ENCODE measurements around the gene MRAP2. TPM values are rescaled to one million over a fixed set of nuclear protein-coding genes. Genes with fewer than 3 reads are reported as not detected.
"Not testable (repeated sequence)": the region's sequence is repeated elsewhere in the genome, so short reads cannot be mapped to it uniquely, and the experiment has no call there.

Gene MRAP2
- total RNA-seq, 1 donor from 2014 or later: 0.72 TPM

DNA sequence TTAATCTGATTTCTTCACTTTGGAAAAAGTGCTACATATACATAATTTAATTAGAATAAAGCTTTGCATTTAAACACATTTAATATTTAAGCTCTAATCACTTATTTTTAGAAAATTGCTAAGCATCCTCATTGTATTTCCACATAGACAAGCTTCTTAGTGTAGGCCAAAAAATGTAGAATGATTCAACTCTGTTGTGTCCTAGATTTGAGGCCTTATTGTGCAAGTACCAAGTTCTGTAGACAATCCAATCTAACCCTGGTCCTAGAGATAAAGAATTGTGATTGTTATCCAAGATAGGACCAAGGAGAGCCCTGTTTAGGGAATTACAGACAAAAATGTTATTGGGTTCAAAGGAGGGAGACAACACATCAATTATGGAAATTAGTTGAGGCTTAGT lies 27.6 kb downstream of the MRAP2 start:
- H3K27me3 ChIP-seq: no peaks in the 10 kb centered on the region
- H3K36me3 ChIP-seq: no peaks in the 10 kb centered on the region
- H3K4me3 ChIP-seq: no peak overlapping the region
- H3K9me3 ChIP-seq: no peaks in the 10 kb centered on the region
- H3K27ac ChIP-seq: no peak overlapping the region
- intact Hi-C loops (cut with DNase I): no loop called here
- no peaks in the 10 kb centered on the region for H3K4me1 ChIP-seq
- no peak for ATAC-seq
- DNase-seq: no peak
- TF ChIP-seq CTCF (IDR thresholded peaks at IDR 0.05): no peak

- intact Hi-C loops (cut with DNase I): no loop called here
- no peaks in the 10 kb centered on the region for H3K36me3 ChIP-seq
- no peaks in the 10 kb centered on the region for H3K9me3 ChIP-seq
- DNase-seq (no peak), ATAC-seq (no peak)
- no peaks in the 10 kb centered on the region for H3K4me1 ChIP-seq
- H3K27me3 ChIP-seq: no peaks in the 10 kb centered on the region
- H3K27ac ChIP-seq: no peak overlapping the region
- TF ChIP-seq CTCF (IDR thresholded peaks at IDR 0.05): no peak
- no peak overlapping the region for H3K4me3 ChIP-seq
Observed at GRCh38 chr6:84061613-84062398, 28.2 kb downstream of the MRAP2 start.

- Histone ChIP-seq H3K27me3 (no peaks in the 10 kb centered on the region), H3K27ac (no peak overlapping the region), H3K4me1 (no peaks in the 10 kb centered on the region), H3K36me3 (no peaks in the 10 kb centered on the region), H3K4me3 (no peak overlapping the region), H3K9me3 (no peaks in the 10 kb centered on the region)
- ATAC-seq: no peak
- intact Hi-C loops (cut with DNase I): no loop called here
- TF ChIP-seq CTCF (IDR thresholded peaks at IDR 0.05): no peak
- no peak for DNase-seq
Observed at GRCh38 chr6:84062519-84063154, 29.1 kb downstream of the MRAP2 start.

- no peak for TF ChIP-seq CTCF (IDR thresholded peaks at IDR 0.05)
- H3K9me3 ChIP-seq: no peaks in the 10 kb centered on the region
- no peak overlapping the region for H3K4me3 ChIP-seq
- H3K4me1 ChIP-seq: no peaks in the 10 kb centered on the region
- H3K27ac ChIP-seq: no peak overlapping the region
- ATAC-seq: no peak
- no peak for DNase-seq
- intact Hi-C loops (cut with DNase I): no loop called here
- H3K36me3 ChIP-seq: no peaks in the 10 kb centered on the region
- H3K27me3 ChIP-seq: no peaks in the 10 kb centered on the region
Observed at GRCh38 chr6:84065693-84066290, 32.2 kb downstream of the MRAP2 start.

GRCh38 chr6:84066536-84066935 lies 33.0 kb downstream of the MRAP2 start:
- ATAC-seq (no peak), DNase-seq (no peak)
- H3K27me3 ChIP-seq: no peaks in the 10 kb centered on the region
- no peaks in the 10 kb centered on the region for H3K36me3 ChIP-seq
- no peaks in the 10 kb centered on the region for H3K9me3 ChIP-seq
- intact Hi-C loops (cut with DNase I): no loop called here
- no peaks in the 10 kb centered on the region for H3K4me1 ChIP-seq
- no peak overlapping the region for H3K27ac ChIP-seq
- no peak overlapping the region for H3K4me3 ChIP-seq
- TF ChIP-seq CTCF (IDR thresholded peaks at IDR 0.05): no peak

- H3K4me3 ChIP-seq; ATAC-seq; H3K9me3 ChIP-seq; H3K27me3 ChIP-seq; H3K4me1 ChIP-seq; intact Hi-C loops (cut with DNase I); H3K27ac ChIP-seq; H3K36me3 ChIP-seq; DNase-seq: not testable (repeated sequence)
Observed at GRCh38 chr6:84068873-84069272, 35.3 kb downstream of the MRAP2 start.

Data from upper lobe of right lung (tissue), 1 donor.